EH (cell line): ENCODE results near the gene GALNT18.

Experiments used
- DNase-seq: peaks from one replicate; pipeline ENCODE4 v3.0.0-alpha.2; 2015; ENCODE audit warnings: low read depth

The GALNT18 gene

GRCh38 chr11:11268119-11268518 lies 353.7 kb downstream of the GALNT18 start:
- no peak for DNase-seq

- DNase-seq = no peak
Observed at GRCh38 chr11:11267312-11267711, 354.5 kb downstream of the GALNT18 start.

DNA sequence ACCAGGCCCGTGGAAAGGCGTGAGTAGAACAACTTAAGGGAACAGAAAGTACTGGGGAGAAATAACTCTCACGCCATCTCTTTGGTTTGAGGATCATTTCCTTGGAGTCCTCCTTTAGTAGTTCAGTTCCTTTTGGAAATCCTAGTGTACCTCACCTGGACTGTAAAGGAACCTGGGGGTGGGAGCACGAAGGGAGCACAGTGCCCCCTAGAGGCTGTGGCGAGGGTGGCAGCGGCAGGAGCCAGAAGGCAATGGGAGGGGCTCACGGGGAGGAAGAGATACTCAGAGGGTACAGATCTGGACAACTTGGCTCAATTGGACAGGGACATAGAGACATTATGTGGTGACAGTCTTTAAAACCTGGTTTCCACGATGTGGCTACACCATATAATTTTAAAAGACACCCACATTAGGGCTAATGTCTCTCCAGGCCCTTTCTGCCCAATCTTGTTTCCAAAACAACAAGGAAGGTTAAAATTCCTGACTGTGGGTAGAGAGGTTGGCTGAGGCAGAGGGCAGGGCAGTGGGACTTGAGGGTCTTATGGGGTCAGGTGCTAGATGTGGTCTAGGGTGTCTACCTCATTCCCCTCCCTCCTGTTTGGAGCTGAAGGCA lies 355.7 kb downstream of the GALNT18 start:
- peak; percentile 34 for DNase-seq

DNA sequence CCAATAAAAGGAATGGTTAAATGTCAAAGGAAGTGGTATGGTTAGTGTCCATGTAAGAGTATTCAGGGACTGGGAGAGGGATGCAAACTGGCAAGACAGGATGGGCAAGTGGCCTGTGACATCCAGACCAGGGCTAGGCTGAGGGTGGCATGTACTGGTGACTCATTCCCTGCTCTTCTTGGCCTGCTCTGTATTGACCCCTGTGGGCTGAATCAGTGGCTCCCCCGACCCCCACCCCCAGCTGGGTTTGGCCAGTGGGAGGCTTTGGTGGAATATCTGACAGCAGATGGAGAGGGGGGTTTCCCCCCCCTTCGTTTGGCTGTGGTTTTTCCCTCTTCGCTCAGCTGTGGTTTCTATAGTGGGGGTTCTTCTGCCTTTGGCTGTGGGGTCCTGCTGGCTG lies 356.5 kb downstream of the GALNT18 start:
- DNase-seq = no peak

- peak; percentile 34 for DNase-seq
Observed at GRCh38 chr11:11263238-11264005, 358.4 kb downstream of the GALNT18 start.

- no peak for DNase-seq
Observed at GRCh38 chr11:11262171-11262920, 359.5 kb downstream of the GALNT18 start.

- DNase-seq = no peak
Observed at GRCh38 chr11:11261629-11262028, 360.2 kb downstream of the GALNT18 start.

DNA sequence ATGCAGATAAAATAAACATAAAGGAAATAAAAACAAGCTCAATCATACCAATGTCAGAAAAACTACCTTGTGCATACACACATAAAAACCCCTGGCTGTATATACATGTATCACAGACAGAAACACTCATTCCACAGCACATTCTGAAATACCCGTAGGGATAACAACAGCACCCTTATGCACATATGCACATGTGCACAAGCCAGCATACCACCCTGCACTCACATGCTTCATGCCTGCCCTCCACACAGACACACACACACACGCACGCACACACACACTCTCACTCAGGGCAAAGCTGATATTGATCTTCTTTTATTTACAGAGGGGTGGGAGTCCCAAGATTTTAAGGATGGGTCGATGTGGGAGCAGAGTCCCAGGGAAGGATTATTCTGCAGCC lies 360.9 kb downstream of the GALNT18 start:
- no peak for DNase-seq

- DNase-seq = no peak
Observed at GRCh38 chr11:11253995-11254394, 367.8 kb downstream of the GALNT18 start.

GRCh38 chr11:11253497-11253896 lies 368.3 kb downstream of the GALNT18 start:
- DNase-seq = no peak

DNA sequence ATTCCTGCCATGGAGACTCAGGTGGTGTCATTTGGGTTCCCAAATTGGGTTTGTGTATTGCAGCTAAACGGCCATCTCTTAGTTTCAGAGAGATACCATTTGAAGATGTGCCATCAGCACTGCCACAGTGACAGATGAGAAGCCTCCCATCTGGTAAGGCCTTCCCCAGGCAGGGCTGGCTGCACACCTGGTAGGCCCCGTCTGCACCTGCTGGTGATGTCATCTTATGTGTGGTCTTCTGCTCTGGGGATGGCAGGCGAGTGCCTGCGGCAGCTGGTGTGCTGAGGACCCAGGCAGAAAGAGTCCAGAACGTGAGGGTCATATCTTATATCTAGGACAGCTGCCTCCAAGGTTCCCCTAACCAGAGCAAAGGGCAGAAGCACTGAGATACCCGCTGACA lies 369.4 kb downstream of the GALNT18 start:
- DNase-seq = no peak

DNA sequence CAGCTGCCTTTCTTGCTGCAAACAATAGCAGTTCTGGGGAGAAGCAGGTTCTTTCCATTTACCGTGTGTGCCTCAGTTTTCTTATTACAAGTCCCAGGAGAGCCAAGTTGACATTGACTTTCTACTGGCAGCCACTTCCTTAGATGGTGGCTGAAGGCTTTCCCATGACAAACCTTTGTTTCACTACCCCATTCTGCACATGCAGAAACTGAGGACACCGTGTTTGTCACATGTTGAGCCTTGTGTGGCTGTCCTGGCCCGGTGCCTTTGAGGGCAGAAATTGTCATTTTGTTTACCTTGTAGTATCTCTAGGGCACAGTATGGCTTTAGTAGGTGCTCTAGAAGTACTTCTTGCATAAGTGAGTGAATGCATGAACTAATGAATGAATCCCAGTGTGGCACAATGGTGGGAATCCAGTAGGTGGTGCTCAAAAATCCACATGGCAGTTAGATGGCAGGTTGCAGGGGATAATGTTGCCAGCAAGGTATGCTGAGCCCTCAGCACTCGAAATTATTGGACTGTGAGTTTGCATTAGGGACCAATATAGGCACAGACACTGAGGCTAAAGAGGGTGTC lies 370.3 kb downstream of the GALNT18 start:
- DNase-seq = no peak

GRCh38 chr11:11250470-11250869 lies 371.3 kb downstream of the GALNT18 start:
- DNase-seq = peak; percentile 29

DNA sequence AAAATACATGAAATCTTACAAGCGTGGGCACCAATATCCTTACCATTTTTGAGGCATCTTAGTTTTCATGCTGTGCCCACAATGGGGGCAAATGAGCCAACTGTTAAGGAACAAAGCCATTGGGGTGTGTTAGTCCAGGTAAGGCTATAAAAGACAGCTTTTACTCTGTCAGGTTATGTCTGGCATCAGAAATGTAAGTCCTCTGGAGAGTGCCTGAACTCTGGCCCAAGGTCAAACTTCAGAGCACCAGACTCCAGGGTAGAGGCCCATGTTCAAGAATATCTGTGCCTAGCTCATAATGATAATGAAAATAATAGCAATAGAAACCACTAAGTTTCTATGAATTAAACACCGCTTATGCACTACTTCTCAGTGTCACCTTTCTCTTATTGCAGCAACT lies 374.2 kb downstream of the GALNT18 start:
- DNase-seq = no peak

GRCh38 chr11:11247086-11247485 lies 374.7 kb downstream of the GALNT18 start:
- DNase-seq = no peak

DNA sequence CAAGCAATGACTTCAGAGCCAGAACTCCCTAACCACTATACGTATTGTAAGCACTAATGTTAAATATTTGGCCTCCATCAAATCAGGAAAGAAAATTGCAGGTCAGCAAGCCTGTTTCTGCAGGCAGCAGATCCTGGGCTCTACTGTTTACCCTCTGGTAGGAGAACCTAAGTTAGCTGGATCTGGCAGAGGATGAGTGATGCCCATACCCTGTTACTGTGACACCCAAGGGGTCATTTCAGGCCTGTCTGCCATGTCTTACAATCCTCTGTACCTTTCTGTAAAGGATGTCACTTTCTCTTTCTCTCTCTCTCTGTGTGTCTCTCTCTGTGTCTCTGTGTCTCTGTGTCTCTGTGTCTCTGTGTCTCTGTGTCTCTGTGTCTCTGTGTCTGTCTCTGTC lies 375.6 kb downstream of the GALNT18 start:
- DNase-seq = no peak

DNA sequence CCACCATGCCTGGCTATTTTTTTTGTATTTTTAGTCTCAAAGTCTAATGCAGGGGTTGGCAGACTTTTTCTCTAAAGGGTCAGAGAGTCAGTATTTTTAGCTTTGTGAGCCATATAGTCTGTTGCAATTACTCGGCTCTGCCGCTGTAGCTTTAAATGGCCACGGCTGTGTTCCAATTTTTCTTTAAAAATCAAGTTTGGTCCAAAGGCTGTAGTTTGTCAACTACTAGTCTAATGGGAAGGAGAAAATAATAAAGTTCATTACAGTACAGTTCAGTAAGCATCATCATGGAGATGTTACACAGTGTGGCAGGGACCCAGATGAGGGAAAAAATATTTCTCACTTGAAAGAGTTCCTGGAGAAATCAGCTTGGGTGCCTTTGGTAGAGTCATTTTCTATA lies 376.4 kb downstream of the GALNT18 start:
- DNase-seq = no peak

DNA sequence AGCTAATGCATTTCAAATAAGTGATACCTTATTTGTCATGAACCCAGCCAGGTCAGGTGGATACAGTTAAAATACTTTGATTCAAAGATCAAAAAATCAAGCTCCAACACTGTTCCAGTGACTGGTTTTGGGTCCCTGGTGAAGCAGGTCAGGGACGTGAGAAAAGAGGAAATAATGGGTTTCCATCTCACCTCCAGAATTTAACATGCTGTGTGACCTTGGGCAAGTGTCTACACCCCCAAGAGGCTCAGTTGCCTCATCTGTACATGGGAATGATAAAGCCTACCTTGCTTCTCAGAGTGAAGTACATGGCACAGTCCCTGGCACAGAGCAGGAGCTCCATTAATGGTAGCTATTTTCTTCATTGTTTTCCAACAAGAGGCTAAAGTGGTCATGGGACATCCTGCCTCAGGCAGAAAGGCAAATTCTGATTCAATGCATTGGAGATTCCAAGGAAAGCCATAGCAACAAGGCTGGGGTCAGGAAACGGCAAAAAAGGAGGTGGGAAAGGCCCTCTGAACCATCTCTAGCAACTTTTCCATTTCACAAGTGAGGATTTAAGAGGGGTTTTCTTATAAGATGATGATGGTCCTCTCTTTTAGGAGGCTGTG lies 377.2 kb downstream of the GALNT18 start:
- DNase-seq = no peak

DNA sequence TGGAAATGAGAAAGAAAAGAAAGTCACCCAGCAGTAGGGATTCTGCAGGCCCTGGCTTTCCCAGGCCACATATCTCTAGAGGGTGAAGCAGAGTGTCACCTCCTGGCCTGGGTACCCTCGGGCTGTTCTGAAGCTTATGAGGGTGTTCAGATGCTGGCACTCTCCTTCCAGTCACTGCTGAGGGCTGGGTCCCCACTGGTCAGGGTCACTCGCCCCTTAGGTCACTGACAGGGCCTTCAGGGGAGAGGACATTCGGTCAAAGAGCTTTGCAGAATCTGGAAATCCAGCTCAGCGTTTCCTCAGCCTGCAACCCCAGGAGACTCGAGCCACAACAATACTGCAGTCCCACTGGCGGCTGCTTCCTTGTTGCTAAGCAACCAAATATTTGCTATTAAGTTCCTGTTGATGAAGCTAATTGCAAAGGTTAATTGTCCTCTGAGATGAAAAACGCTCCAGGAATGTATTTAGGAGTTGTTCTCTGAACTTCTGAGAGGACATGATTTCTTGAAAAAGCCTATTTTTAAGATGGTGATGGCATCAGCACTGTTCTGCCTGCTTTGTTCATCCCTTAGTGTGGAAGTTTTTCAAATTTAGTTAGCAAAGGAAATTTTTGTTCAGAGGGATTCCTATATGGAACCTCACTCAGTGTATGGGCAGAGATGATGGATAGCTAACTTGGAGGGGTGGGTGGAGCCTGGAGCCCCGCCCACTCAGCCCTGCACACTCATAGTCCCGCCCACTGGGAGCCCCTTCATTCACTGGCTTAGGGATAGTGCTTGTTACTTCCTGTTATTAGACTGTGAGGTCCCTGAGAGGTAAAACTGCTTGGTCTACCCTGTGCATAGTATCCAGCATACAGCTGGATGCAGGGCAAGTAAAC lies 378.0 kb downstream of the GALNT18 start:
- peak; percentile 29 for DNase-seq

DNA sequence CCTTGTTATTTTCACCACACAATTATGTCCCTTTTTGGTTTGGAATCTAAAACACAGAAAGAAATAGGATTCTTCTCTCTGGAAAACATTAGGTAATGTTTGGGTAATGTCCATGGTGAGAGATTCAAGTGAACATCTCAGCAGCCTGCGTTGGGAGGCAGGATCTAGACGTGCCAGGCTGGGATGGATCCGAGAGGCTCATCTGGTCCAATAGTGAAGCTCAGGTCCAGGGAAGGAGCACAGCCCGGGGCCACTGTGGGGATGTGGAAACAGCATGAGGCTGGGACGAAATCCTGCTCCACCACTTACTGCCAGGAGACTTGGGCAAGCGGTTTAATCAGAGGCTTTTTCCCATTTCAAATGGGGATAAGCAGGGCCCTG lies 378.6 kb downstream of the GALNT18 start:
- no peak for DNase-seq

DNA sequence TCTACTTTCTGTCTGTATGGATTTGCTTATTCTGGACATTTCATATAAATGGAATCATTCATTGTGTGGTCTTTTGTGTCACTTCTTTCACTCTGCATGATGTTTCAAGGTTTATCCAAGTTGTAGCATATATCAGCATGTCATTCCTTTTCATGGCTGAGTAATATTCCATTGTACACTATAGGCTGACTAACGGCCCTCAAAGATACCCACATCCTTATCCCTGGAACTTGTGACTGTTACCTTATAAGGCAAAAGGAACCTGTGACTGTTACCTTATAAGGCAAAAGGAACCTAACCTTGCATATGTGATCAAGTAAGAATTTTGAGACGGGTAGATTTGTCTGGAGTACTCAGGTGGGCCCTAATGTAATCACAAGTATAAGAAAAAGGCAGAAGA lies 380.5 kb downstream of the GALNT18 start:
- DNase-seq = no peak
